Testis (tissue), 3 donors: ENCODE data around the gene TJP1. TPM values are rescaled to one million over a fixed set of nuclear protein-coding genes. Genes with fewer than 3 reads are reported as not detected.
A peak's percentile ranks its signal among the peaks of the same experiment; 100 is the strongest.

Source experiments
- DNase-seq: peaks from one replicate; pipeline ENCODE4 v3.0.0-alpha.2; 2019
- H3K27ac ChIP-seq, 2 donors: fragments of 200-600 bp; sonication (generic); one replicate each; pipeline ENCODE4 v1.5.1; 2019
- H3K27me3 ChIP-seq: fragments of 200-600 bp; sonication (generic); one replicate; pipeline ENCODE4 v1.5.1; 2019
- H3K36me3 ChIP-seq: fragments of 200-600 bp; sonication (generic); one replicate; pipeline ENCODE4 v1.5.1; 2017; ENCODE audit warnings: low read depth; ENCODE audit errors: missing control alignments
- H3K4me1 ChIP-seq: fragments of 200-600 bp; sonication (generic); one replicate; pipeline ENCODE4 v1.5.1; 2019
- H3K4me3 ChIP-seq, 2 donors: fragments of 200-600 bp; sonication (generic); one replicate each; pipeline ENCODE4 v1.5.1; 2017 to 2019
- H3K9me3 ChIP-seq: fragments of 200-600 bp; sonication (generic); one replicate; pipeline ENCODE4 v1.5.1; 2017
- CTCF ChIP-seq, 3 experiments: fragments of 450-650 bp in 2 of 3; fragments of 200-600 bp in 1 of 3; sonication (generic) in 1 of 3; IDR thresholded peaks; one replicate each; pipeline ENCODE4 v1.5.1; 2016 to 2019; ENCODE audit warnings: antibody characterized with exemption in 3 of 3, mild to moderate bottlenecking in 2 of 3, moderate library complexity in 1 of 3
- POLR2A ChIP-seq: fragments of 450-650 bp; IDR thresholded peaks from one replicate; pipeline ENCODE4 v1.6.1; 2017; ENCODE audit warnings: antibody characterized with exemption, mild to moderate bottlenecking, moderate library complexity
- WGBS, 2 donors: methylation state at CpG; one replicate each; pipeline ENCODE4 v1.1.5; 2018; 5-methylcytosine and 5-hydroxymethylcytosine counted together
- intact Hi-C: fragments of 100-400 bp; cut with DNase I; formaldehyde crosslinking; loops from one replicate; pipeline ENCODE4 v1.15.1; 2023; ENCODE audit warnings: low total_unique reads
- polyA plus RNA-seq: library from polyadenylated mRNA; stranded (reverse); fragments of 350-450 nt; fragmentation: Illumina TruSeq; extraction: RNeasy Lipid Tissue Mini Kit (QIAGEN cat#74804); gene quantifications from one replicate; pipeline ENCODE4 v1.2.3, GENCODE V29; 2014; ENCODE audit warnings: low read depth, low replicate concordance; ENCODE audit not compliant: insufficient read depth
- total RNA-seq, 2 donors: library from RNA; depleted of rRNA; stranded (reverse); fragments of >200 nt; gene quantifications; one replicate each; pipeline ENCODE4 v1.2.3, GENCODE V29; 2016

Gene TJP1
- total and polyA plus RNA-seq, 3 donors from 2014 or later: 102 to 315 (median 255) TPM

GRCh38 chr15:29747837-29748417 is 74.3 kb downstream of the TJP1 start:
- H3K4me1 ChIP-seq: no peaks in the 10 kb centered on the region
- TF ChIP-seq CTCF (IDR thresholded peaks at IDR 0.05) (peak in 2 of 3 experiments; percentile 4 to 28), POLR2A (no peak)
- DNase-seq: no peak
- H3K9me3 ChIP-seq: no peaks in the 10 kb centered on the region
- H3K36me3 ChIP-seq: no peaks in the 10 kb centered on the region
- 71 to 76% methylated on average over 3 of the region's 3 CpGs for WGBS, 2 donors
- no peaks in the 10 kb centered on the region for H3K27me3 ChIP-seq
- H3K27ac ChIP-seq: no peak overlapping the region
- intact Hi-C loops: no loop called here
- no peak overlapping the region for H3K4me3 ChIP-seq

- DNase-seq: no peak
- intact Hi-C loops: no loop called here
- Histone ChIP-seq H3K27me3 (no peaks in the 10 kb centered on the region), H3K27ac (no peak overlapping the region), H3K9me3 (no peaks in the 10 kb centered on the region), H3K36me3 (no peaks in the 10 kb centered on the region), H3K4me3 (no peak overlapping the region), H3K4me1 (no peaks in the 10 kb centered on the region)
- 99 to 100% methylated on average over 3 of the region's 3 CpGs for WGBS, 2 donors
- TF ChIP-seq CTCF (IDR thresholded peaks at IDR 0.05): no peak
- TF ChIP-seq POLR2A: no peak
These were observed 78.8 kb downstream of the TJP1 start for GRCh38 chr15:29743475-29743874.

- Histone ChIP-seq H3K36me3 (no peaks in the 10 kb centered on the region), H3K27ac (no peak overlapping the region), H3K27me3 (no peaks in the 10 kb centered on the region), H3K4me3 (no peak overlapping the region), H3K4me1 (no peaks in the 10 kb centered on the region), H3K9me3 (no peaks in the 10 kb centered on the region)
- TF ChIP-seq POLR2A (no peak), CTCF (IDR thresholded peaks at IDR 0.05) (no peak)
- intact Hi-C loops: no loop called here
- WGBS, 2 donors: 96 to 98% methylated on average over 1 of the region's 1 CpG
- DNase-seq: no peak
These were observed 81.5 kb downstream of the TJP1 start for GRCh38 chr15:29740692-29741311.

GRCh38 chr15:29736744-29737020 is 85.6 kb downstream of the TJP1 start:
- WGBS, 2 donors: 80 to 90% methylated on average over 2 of the region's 2 CpGs
- no peaks in the 10 kb centered on the region for H3K4me1 ChIP-seq
- no peaks in the 10 kb centered on the region for H3K36me3 ChIP-seq
- DNase-seq: no peak
- H3K27me3 ChIP-seq: no peaks in the 10 kb centered on the region
- H3K9me3 ChIP-seq: no peaks in the 10 kb centered on the region
- no peak overlapping the region for H3K4me3 ChIP-seq
- H3K27ac ChIP-seq: no peak overlapping the region
- TF ChIP-seq POLR2A (no peak), CTCF (IDR thresholded peaks at IDR 0.05) (no peak)
- intact Hi-C loops: no loop called here
